GM19467 (cell line): Measurements from ENCODE around the gene PSG5.
"Not testable (repeated sequence)": the region's sequence is repeated elsewhere in the genome, so short reads cannot be mapped to it uniquely, and the experiment has no call there.

ENCODE experiments used
- ATAC-seq: cut with Tn5 transposase; IDR thresholded peaks from one replicate; pipeline ENCODE4 v1.9.1; 2021; ENCODE audit warnings: mild to moderate bottlenecking, moderate library complexity; ENCODE audit not compliant: unreplicated experiment

Gene PSG5

DNA sequence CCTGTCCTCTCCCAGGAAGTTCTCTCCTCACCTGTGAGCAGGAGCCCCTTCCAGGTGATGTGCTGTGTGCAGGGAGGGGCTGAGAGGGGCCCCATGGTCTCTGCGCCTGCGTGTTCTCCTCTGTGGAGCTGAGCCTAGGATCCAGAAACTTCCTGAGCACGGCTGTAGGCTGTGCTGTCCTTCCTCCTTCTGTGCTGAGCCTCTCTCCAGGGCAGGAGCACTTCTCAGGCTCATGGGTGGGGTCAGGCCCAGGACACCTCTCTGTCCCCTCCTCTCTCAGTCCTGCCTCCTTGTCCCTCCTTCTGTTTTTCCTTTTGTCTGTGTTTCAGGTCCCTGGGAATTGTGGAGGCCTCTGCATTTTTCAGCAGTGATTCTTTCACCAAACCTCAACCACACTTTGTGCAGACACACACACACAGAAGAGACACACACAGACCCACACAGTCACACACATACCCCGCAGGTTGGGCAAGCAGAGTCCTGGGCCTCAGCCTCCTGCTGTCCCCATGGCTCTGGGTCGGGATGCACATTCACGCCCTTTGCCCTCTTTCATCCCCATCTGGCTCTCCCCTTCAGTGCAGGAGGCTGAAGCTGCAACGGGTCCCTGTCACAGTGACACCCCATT, at the start of gene PSG5:
Gene PSG5 (minus strand): TSS at position 226 of the 625 bp plus-strand sequence. CDS start 131 bp downstream, at position 95.
- not testable (repeated sequence) for ATAC-seq

DNA sequence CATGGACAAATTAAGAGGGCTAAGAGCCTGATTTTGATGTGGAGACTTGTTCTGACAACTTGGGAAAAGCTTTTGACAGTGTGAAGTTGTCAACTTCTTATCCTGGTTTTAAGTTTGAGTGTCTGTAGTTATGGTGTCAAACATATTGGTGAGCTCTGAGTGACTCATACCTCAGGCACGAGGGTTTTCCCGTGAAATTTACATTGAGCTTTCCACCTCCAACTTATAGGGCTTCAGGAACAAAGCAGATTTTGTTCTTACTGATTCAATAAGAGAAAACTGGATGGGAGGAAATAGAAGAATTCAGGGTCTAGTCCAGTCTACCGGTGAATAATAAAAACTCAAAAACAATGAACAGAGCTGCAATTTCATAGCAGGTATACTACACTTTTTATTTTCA, 49.4 kb upstream of the PSG5 start:
- not testable (repeated sequence) for ATAC-seq

DNA sequence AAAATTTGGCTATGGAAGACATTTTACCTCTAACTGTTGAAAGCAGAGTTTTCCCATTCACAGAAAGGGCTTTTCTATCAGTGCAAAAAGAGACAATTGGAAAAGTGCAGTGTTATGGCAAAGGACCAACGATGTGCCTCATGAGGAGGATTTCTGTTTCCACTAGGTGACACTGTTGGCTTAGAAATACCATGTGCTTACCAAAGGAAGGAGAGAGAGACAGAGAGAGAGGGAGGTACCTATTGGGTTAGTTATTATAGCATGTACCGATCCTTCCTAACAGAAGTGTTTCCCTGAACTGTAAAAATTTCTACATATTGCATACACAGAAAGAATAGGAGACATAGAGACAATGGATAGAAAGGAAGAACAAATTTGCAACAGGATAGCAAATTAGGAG, 43.0 kb upstream of the PSG5 start:
- ATAC-seq, result no peak

DNA sequence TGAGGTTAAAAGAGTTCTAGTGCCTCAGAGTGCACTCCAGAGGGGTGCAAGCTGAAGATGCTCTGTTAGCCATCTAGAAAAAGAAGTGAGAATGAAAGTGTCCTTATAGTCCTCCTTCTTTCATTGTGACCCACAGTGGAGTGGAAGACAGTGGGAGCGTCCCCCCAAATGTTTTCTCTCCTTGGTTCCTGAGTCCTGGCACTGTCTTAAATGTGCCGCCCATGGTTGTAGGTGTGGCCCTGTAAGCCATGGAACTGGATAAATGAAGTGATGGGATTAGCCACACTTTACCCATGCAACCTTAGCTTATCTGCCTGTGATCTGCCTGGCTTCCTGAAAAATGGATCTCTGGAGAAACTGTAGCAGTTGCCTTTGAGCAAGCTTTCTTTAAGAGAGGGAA, 42.4 kb upstream of the PSG5 start:
- not testable (repeated sequence) for ATAC-seq

DNA sequence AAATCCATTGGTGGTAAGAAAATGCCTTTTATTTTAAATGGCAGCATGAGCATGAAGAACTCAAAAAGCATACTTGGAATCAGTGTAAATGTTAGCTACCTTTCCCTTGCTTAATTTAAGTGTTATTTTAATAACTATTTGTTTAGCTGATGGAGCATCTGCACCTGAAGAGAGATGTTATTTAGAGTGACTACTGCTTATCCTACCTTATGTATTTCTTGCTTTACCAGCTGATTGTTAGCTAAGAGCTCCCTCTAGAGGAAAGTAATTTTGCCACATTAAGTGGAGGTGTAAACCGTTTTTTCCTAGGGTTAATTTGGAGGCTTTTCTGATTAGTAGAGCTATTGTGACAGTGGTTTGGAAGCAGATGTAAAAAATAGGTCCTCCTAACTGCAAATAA, 40.6 kb upstream of the PSG5 start:
- not testable (repeated sequence) for ATAC-seq

DNA sequence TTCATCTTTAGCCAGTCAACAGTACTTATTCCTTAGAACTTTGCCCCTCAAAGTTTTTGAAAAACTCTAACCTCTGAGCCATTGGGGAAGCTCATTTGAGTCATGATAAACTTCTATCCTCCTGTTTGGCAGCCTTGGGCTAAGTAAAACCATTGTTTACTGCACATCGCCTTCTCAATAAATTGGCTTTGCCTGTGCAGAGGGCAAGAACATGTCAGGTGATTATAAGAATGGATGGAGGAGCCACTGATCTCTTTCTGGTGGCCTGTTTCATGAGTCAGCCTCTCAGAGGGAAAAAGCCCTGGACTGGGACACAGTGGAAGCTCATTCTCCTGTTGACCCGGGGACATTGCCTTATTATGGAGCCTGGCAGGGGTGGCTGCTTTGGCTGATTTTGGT, 38.5 kb upstream of the PSG5 start:
- no peak for ATAC-seq

DNA sequence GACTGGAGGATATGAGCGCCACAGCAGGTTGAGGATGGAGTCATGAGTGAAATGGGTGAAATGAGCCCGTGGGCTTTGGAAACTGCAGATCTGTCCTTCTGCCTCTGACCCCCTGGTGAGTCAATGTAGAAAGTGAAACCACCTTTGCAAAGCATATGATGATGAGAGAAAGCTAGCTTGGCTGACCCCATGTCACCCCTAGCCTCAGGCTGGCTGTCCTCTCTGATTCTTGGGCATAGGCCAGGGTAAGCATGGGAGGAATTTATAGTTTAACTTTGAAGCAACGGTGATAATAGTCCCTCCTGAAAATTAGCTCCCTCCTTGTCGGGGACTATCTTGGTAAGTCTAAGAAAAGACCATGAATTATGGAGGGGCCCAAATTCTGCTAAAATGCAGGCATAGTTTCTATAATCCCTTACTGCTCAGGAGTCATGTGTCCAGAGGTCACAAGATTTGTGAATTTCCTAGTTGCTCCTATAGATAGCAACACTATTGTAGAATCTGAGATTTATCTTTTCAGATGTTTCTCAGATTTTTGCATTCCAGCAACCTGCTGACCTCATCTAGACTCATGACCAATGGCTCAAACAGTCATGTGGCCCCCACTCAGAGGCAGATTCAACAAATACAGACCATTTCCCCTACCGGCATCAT, 38.0 kb upstream of the PSG5 start:
- not testable (repeated sequence) for ATAC-seq

DNA sequence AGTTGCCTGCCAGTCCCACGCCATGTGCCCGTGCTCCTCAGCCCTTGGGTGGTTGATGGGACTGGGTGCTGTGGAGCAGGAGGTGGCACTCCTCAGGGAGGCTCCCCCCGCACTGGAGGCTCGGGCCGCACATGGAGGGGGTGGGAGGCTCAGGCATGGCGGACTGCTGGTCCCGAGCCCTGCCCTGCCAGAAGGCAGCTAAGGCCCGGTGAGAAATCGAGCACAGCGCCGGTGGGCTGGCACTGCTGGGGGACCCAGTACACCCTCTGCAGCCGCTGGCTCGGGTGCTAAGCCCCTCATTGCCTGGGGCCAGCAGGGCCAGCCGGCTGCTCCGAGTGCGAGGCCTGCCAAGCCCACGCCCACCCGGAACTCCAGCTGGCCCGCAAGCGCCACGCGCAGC, 35.6 kb upstream of the PSG5 start:
- ATAC-seq, result not testable (repeated sequence)

DNA sequence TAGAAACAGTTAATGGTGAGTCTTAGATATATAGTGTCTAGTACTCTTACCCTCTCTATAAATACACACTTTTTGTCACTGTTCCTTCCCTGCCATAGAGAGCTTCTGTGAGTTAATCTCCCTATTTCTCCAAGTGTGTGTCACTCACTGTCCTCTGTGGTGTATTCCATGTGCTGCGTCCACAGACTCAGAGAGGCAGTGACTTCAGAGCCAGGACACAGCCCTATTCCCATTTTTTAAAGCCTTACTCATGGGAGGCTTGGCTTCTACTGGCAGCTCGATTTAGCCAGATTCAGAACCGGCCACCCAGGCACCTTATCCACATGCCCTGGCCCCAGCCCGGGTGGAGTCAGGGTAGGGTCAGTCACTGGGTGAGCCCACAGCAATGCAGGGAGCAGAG, 32.8 kb upstream of the PSG5 start:
- not testable (repeated sequence) for ATAC-seq

DNA sequence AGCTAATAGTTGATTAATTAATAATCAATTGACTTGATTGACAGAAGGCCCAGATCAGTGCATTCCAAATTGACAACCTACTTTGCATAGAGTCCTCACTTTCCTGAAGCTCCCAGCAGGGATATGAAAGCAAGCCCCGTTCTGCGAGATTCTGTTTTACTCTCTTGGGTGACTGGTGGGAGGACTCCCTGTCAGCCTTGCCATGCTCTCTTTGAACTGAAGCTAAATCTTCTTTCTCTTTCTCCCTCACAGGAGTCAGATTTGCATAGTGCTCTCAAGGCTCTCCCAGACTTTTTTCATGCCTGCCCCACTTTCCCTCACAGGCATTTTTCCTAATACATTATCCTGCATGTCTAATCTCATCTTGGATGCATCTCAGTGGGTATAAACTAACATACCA, 29.5 kb upstream of the PSG5 start:
- not testable (repeated sequence) for ATAC-seq

DNA sequence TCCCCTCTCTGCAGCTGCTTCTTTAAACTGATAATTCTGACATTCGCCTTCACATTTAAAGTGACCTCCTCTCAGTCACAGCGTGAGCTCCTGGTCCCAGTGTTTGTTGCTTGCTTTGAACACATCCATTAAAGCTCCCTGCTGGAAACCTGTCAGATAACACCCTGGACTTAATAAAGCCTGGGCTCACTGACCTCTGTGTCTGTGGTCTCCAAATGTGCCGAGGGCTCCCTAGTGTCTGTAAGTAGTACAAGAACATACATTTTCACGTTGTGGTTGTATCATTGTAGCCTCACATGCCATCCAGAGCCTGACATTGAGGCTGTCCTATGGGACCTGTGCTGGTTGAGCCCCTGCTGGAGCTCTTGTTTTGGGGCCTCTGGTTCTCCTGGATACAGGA, 21.7 kb upstream of the PSG5 start:
- ATAC-seq, result no peak

DNA sequence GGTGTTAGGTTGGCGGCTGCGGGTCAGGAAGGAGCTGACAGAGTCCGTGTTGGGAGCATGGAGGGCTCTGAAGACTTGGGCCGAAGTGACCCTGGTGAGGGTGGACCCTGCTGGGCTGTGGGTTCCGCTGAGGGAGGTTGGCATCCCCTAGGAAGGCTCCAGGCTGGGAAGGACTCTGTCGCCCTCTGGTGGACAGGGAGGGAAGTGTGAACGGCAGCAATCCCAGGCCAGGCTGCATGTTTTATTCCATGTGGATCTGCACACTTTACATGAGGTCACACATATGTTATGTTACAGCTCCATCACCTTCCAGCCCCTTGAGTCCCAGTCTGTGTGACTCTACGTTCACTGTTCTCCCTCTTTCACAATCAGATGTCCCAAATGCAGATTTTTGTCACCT, 20.8 kb upstream of the PSG5 start:
- ATAC-seq, result not testable (repeated sequence)

DNA sequence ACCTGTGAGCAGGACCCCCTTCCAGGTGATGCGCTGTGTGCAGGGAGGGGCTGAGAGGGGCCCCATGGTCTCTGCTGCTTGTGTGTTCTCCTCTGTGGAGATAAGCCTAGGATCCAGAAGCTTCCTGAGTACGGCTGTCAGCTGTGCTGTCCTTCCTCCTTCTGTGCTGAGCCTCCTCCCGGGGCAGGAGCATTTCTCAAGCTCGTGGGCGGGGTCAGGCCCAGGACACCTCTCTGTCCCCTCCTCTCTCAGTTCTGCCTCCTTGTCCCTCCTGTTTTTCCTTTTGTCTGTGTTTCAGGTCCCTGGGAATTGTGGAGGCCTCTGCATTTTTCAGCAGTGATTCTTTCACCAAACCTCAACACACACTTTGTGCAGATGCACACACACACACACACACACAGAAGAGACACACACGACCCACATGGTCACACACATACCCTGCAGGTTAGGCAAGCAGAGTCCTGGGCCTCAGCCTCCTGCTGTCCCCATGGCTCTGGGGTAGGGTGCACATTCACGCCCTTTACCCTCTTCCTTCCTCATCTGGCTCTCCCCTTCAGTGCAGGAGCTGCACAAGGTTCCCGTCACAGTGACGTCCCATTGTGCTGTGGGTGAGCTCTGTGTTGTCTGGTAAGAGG, 19.3 kb upstream of the PSG5 start, which contains the start of gene PSG4:
Gene PSG4 (minus strand): TSS at position 168 of the 635 bp plus-strand sequence. CDS start 102 bp downstream, at position 66.
- not testable (repeated sequence) for ATAC-seq

DNA sequence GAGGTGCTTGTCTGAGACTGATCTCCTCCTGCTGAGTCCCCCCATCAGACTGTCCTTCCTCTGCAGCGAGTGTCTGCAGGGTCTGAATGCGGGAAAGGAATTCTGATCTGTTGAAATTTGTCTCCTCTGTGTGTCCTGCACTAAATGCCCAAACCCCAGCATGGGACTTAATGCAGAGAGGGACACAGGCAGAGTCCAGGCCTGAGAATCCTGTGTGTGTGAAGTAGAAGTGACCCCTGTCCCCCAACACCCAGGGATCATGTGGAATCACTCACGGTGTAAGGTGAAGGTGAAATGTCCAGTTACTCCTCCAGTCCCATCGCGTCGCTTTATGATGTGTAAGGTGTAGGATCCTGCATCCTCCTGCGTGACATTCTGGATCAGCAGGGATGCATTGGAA, 17.3 kb upstream of the PSG5 start:
- ATAC-seq, result not testable (repeated sequence)

DNA sequence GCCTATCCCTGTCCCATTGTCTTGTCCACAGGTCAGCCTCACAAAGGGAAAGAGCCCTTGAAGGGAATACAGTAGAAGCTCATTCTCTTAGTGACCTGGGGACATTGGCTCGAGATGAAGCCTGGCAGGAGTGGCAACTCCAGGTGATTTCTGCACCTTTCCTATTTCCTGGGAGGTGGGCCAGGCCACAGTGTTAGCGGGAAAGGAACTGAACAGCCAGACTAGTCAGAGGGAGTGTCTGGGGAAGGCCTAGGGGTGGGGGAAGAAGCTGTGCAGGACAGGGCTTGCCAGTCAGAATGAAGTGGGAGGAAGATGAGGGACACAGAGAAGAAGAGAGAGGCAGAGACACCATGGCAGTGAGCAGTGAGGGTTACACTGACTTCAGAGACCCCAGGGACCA, 15.6 kb upstream of the PSG5 start:
- ATAC-seq, result not testable (repeated sequence)

DNA sequence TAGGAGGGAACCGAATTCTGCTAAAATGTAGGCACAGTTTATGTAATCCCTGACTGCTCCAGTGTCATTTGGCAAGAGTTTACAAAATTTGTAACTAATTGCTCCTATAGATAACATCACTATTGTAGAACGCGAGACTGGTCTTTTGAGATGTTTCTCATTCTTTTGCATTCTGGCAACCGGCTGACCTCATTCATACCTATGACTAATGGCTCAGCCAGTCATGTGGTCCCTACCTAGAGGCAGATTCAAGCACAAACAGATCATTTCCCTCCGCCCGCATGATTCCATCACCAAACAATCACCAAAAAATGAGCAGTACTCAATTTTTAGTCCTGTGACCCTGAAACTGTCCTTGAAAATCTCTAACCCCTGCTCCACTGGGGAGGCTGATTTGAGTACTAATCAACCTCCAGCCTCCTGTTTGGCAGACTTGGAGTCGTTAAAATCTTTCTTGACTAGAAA, 15.0 kb upstream of the PSG5 start:
- not testable (repeated sequence) for ATAC-seq

DNA sequence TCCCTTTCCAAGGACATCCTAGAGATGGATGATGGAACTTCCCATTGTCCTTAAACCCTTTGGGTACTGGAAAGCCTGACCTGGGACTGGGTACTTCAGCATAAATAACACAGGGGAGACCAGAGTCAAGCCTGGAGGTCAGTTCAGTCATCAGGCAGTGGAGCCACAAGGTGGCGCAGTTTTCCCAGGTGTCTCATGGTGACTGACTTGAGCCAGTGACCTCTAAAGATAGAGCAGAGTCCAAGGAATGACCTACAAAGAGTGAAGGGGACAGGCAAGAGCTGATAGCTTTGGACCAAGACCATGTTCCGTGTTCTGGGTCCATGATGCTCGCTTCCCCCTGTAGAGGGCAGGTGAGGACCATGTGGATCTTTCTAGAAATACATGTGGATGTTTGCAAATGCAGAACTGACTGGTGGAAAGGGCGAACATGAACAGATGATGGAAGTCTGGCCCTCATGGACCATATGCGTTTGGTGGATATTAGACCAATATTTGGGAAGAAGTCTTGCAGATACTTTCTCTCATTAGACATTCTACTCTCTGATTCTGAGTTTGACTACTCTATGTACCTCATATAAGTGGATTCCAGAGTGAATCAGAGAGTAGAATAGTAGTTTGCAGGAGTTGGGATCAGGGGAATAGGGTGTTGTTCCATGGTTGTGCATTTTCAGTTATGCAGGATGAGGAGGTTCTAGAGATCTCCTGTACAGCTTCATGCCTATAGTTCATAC, 12.5 kb upstream of the PSG5 start:
- not testable (repeated sequence) for ATAC-seq

DNA sequence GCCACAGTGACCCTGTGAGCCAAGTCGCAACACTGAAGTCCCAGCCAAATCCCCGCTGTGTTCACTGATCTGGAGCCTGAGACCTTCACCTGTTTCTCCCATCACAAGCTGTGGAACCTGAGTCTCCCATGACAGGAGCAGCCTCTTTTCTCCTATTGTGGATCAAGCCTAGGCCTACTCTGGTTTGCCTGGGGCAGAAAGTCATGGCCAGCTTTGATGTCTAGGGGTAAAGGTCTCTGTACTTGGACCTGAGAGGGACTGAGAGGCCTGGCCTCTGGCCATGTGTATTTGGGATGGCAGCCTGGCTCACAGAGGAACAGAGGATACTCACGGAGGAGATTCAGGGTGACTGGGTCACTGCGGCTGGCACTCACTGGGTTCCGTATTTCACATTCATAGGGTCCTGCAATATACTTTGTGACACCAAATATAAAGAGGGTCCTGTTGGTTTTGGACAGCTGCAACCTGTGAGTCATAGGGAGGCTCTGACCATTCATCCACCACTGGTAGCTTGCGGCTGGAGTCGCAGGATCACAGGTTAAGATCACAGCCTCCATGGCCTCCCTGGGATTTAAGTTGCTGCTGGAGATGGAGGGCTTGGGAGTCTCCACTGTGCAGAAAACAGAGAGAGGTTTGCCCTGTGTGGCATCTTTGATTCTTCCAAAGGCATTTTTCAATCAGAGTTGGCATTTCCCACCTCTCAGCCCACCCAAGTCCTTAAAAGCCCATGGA, 11.5 kb upstream of the PSG5 start:
- ATAC-seq, result not testable (repeated sequence)

DNA sequence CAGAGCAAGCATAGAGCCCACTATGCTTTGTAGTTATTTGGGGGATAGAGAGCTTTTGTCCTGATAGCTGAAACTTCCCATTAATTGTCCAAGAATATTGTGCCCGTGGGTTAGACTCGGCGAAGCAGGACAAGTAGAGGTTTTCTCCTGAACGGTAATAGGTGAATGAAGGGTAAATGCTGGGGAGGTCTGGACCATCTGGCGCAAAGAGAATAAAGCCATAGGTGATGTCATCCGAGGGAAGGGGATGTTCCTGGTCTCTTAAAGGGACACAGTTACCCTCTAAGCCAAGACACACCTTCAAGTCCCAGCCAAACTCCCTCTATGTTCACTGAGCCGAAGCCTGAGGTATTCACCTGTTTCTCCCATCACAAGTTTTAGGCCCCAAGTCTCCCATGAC, 8.1 kb upstream of the PSG5 start:
- not testable (repeated sequence) for ATAC-seq

DNA sequence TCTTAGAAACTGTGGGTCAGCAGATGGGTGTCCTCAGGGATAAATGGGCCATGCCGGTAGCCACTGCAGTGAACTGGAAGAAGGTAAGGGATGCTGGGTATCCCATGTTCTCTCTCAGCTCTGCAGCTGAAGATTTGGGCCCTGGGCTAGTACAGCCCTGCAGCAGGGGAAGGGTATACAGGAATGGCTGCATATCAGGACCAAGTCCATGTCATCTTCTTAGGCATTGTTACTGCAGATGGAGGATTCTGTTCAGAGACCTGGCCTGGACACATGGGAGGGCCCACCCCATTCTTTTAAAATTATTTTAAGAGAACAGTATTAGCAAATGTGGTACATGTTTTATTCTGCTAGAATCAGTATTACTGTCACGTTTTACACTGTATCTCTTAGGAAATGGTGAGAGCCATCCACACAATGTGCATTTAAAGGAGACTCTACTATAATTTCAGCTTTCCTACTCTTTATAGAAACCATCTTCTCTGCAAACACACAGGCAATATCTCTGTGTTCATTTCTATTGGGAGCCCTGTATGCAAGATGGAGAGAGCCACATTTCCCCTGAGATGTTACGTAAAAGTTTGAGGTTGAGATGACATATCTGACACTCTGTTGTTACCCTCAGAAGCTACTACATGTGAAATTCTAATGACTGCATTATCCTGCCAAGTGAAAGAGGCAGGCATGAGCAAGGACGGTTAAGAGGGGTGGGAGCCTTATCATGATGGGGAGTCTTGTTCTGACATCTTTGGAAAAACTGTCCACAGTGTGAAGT, 6.2 kb upstream of the PSG5 start:
- ATAC-seq, result not testable (repeated sequence)
